GM23338 (cell line): Measurements from ENCODE around the gene SARS1. TPM values are rescaled to one million over a fixed set of nuclear protein-coding genes. Genes with fewer than 3 reads are reported as not detected.

Source experiments
- ATAC-seq: fragments of 200-7000 bp; cut with Tn5 transposase; 3 replicates; pipeline ENCODE4 v1.9.1; 2020
- DNase-seq: peaks from one replicate; pipeline ENCODE4 v3.0.0-alpha.2; 2015; ENCODE audit warnings: low spot score
- H2AFZ ChIP-seq: fragments of 200-600 bp; sonication (generic); 2 replicates; pipeline ENCODE4 v1.8.0; 2016; ENCODE audit warnings: antibody characterized with exemption, mild to moderate bottlenecking, moderate library complexity
- H3F3A ChIP-seq: fragments of 200-600 bp; sonication (generic); replicated peaks from 2 replicates; pipeline ENCODE4 v1.8.0; 2017; ENCODE audit warnings: antibody characterized with exemption, mixed run types, low read depth
- H3K27ac ChIP-seq: fragments of 200-600 bp; sonication (generic); 2 replicates; pipeline ENCODE4 v1.6.1; 2016; ENCODE audit warnings: low read depth
- H3K27me3 ChIP-seq: fragments of 200-600 bp; sonication (generic); 2 replicates; pipeline ENCODE4 v1.8.0; 2016; ENCODE audit warnings: mild to moderate bottlenecking, mixed run types, moderate library complexity; ENCODE audit not compliant: insufficient read depth
- H3K36me3 ChIP-seq: fragments of 200-600 bp; sonication (generic); 2 replicates; pipeline ENCODE4 v1.8.0; 2016; ENCODE audit warnings: mild to moderate bottlenecking; ENCODE audit not compliant: insufficient read depth
- H3K4me1 ChIP-seq: fragments of 200-600 bp; sonication (generic); 2 replicates; pipeline ENCODE4 v1.8.0; 2016; ENCODE audit warnings: mild to moderate bottlenecking, moderate library complexity; ENCODE audit not compliant: insufficient read depth
- H3K4me2 ChIP-seq: fragments of 200-600 bp; sonication (generic); 2 replicates; pipeline ENCODE4 v1.7.1; 2017; ENCODE audit warnings: mixed run types
- H3K4me3 ChIP-seq: fragments of 200-600 bp; sonication (generic); 2 replicates; pipeline ENCODE4 v1.6.1; 2016; ENCODE audit warnings: mixed run types
- H3K79me2 ChIP-seq: fragments of 200-600 bp; sonication (generic); replicated peaks from 2 replicates; pipeline ENCODE4 v1.8.0; 2017; ENCODE audit warnings: mild to moderate bottlenecking; ENCODE audit not compliant: insufficient read depth
- H3K9me2 ChIP-seq: fragments of 200-600 bp; sonication (generic); 2 replicates; pipeline ENCODE4 v1.8.0; 2017; ENCODE audit not compliant: insufficient read depth
- H4K20me1 ChIP-seq: fragments of 200-600 bp; sonication (generic); replicated peaks from 2 replicates; pipeline ENCODE4 v1.8.0; 2017; ENCODE audit warnings: mild to moderate bottlenecking; ENCODE audit not compliant: insufficient read depth
- H3K27ac Mint-ChIP-seq: 2 replicates; pipeline ENCODE4 v1.8.0; 2020; ENCODE audit warnings: inconsistent platforms, mild to moderate bottlenecking, moderate library complexity, mixed read lengths
- H3K27me3 Mint-ChIP-seq: 3 replicates; pipeline ENCODE4 v1.8.0; 2022; ENCODE audit warnings: low read depth, mild to moderate bottlenecking, moderate library complexity, mixed read lengths, inconsistent platforms; ENCODE audit not compliant: insufficient read depth, poor library complexity
- H3K36me3 Mint-ChIP-seq: 3 replicates; pipeline ENCODE4 v1.8.0; 2021; ENCODE audit warnings: low read depth, mild to moderate bottlenecking, inconsistent platforms, moderate library complexity, mixed read lengths
- H3K4me1 Mint-ChIP-seq: 3 replicates; pipeline ENCODE4 v1.8.0; 2020; ENCODE audit warnings: mild to moderate bottlenecking, inconsistent platforms, mixed read lengths
- H3K4me3 Mint-ChIP-seq: 3 replicates; pipeline ENCODE4 v1.8.0; 2021; ENCODE audit warnings: moderate library complexity, mild to moderate bottlenecking, inconsistent platforms, mixed read lengths
- H3K9me3 Mint-ChIP-seq: 3 replicates; pipeline ENCODE4 v1.8.0; 2020; ENCODE audit warnings: moderate library complexity, mild to moderate bottlenecking, inconsistent platforms, mixed read lengths
- CREB1 ChIP-seq: fragments of 250-450 bp; sonication (Bioruptor Pico); IDR thresholded peaks from 2 replicates; pipeline ENCODE4 v1.5.0; 2020; ENCODE audit warnings: low read depth, mild to moderate bottlenecking, moderate library complexity
- EZH2 ChIP-seq: fragments of 200-600 bp; sonication (generic); IDR thresholded peaks from one replicate; pipeline ENCODE4 v1.8.0; 2017; ENCODE audit warnings: antibody characterized with exemption, mild to moderate bottlenecking, low read depth; ENCODE audit not compliant: unreplicated experiment
- EZH2phosphoT487 ChIP-seq: fragments of 200-600 bp; sonication (generic); IDR thresholded peaks from one replicate; pipeline ENCODE4 v1.8.1; 2018; ENCODE audit warnings: antibody characterized with exemption; ENCODE audit not compliant: unreplicated experiment
- JUNB ChIP-seq: IDR thresholded peaks from one replicate; pipeline ENCODE4 v1.6.1; 2016; ENCODE audit warnings: antibody characterized with exemption; ENCODE audit not compliant: unreplicated experiment
- NANOG ChIP-seq: IDR thresholded peaks from 2 replicates; pipeline ENCODE4 v1.6.1; 2016; ENCODE audit warnings: antibody characterized with exemption, borderline replicate concordance
- POLR2AphosphoS5 ChIP-seq: IDR thresholded peaks from 2 replicates; pipeline ENCODE4 v1.6.1; 2016; ENCODE audit warnings: antibody characterized with exemption, low read depth
- STAT1 ChIP-seq: IDR thresholded peaks from one replicate; pipeline ENCODE4 v1.6.1; 2016; ENCODE audit warnings: antibody characterized with exemption; ENCODE audit not compliant: unreplicated experiment
- ZNF114 ChIP-seq: fragments of 250-450 bp; sonication (Bioruptor Pico); IDR thresholded peaks from 2 replicates; pipeline ENCODE4 v1.5.0; 2020; ENCODE audit warnings: mild to moderate bottlenecking, moderate library complexity
- ZNF331 ChIP-seq: fragments of 250-450 bp; sonication (Bioruptor Pico); IDR thresholded peaks from 2 replicates; pipeline ENCODE4 v1.5.0; 2020; ENCODE audit warnings: low read depth, mild to moderate bottlenecking, moderate library complexity
- polyA plus RNA-seq: library from polyadenylated mRNA; unstranded; fragments of >200 nt; fragmentation: Nextera tagmentation; extraction: Ambion mirVana; gene quantifications from 2 replicates; pipeline ENCODE4 v1.2.1, GENCODE V29; 2016
- total RNA-seq: library from RNA; depleted of rRNA; stranded (reverse); fragments of >200 nt; shearing (Covaris generic); gene quantifications from 2 replicates; pipeline ENCODE4 v1.2.3, GENCODE V29; 2014
- TF ChIP-seq, protein P1 (sequence below): IDR thresholded peaks from 2 replicates; pipeline ENCODE4 v1.6.1; 2016; ENCODE audit warnings: antibody characterized with exemption
- TF ChIP-seq, protein P2 (sequence below): fragments of 250-450 bp; sonication (Bioruptor Pico); IDR thresholded peaks from 2 replicates; pipeline ENCODE4 v1.5.0; 2020; ENCODE audit warnings: mild to moderate bottlenecking, moderate library complexity
- TF ChIP-seq, protein P3 (sequence below): IDR thresholded peaks from one replicate; pipeline ENCODE4 v1.6.1; 2018; ENCODE audit warnings: antibody characterized with exemption; ENCODE audit not compliant: unreplicated experiment
- TF ChIP-seq, protein P4 (sequence below), 2 experiments: fragments of 200-600 bp in 1 of 2; sonication (generic) in 1 of 2; conservative IDR thresholded peaks; 2 replicates each; pipeline versions ENCODE4 v1.5.1 to v1.6.1; 2016 to 2017; ENCODE audit warnings: antibody characterized with exemption in 2 of 2, low read depth in 2 of 2, mild to moderate bottlenecking in 2 of 2, moderate library complexity in 1 of 2

The SARS1 gene
- total and polyA plus RNA-seq, 2 experiments from 2014 or later, result 141 to 166 TPM

DNA sequence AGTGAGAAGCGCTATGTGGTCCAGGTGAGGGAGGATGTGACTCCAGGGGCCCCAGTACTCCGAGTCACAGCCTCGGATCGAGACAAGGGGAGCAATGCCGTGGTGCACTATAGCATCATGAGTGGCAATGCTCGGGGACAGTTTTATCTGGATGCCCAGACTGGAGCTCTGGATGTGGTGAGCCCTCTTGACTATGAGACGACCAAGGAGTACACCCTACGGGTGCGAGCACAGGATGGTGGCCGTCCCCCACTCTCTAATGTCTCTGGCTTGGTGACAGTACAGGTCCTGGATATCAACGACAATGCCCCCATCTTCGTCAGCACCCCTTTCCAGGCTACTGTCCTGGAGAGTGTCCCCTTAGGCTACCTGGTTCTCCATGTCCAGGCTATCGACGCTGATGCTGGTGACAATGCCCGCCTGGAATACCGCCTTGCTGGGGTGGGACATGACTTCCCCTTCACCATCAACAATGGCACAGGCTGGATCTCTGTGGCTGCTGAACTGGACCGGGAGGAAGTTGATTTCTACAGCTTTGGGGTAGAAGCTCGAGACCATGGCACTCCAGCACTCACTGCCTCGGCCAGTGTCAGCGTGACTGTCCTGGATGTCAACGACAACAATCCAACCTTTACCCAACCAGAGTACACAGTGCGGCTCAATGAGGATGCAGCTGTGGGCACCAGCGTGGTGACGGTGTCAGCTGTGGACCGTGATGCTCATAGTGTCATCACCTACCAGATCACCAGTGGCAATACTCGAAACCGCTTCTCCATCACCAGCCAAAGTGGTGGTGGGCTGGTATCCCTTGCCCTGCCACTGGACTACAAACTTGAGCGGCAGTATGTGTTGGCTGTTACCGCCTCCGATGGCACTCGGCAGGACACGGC, 37.8 kb downstream of the SARS1 start:
- TF ChIP-seq JUNB, result no peak
- no peak for TF ChIP-seq NANOG
- TF ChIP-seq, protein P1, sequence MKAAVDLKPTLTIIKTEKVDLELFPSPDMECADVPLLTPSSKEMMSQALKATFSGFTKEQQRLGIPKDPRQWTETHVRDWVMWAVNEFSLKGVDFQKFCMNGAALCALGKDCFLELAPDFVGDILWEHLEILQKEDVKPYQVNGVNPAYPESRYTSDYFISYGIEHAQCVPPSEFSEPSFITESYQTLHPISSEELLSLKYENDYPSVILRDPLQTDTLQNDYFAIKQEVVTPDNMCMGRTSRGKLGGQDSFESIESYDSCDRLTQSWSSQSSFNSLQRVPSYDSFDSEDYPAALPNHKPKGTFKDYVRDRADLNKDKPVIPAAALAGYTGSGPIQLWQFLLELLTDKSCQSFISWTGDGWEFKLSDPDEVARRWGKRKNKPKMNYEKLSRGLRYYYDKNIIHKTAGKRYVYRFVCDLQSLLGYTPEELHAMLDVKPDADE, result no peak
- TF ChIP-seq ZNF114 (CRISPR knock-in tag), result no peak
- TF ChIP-seq, protein P2, sequence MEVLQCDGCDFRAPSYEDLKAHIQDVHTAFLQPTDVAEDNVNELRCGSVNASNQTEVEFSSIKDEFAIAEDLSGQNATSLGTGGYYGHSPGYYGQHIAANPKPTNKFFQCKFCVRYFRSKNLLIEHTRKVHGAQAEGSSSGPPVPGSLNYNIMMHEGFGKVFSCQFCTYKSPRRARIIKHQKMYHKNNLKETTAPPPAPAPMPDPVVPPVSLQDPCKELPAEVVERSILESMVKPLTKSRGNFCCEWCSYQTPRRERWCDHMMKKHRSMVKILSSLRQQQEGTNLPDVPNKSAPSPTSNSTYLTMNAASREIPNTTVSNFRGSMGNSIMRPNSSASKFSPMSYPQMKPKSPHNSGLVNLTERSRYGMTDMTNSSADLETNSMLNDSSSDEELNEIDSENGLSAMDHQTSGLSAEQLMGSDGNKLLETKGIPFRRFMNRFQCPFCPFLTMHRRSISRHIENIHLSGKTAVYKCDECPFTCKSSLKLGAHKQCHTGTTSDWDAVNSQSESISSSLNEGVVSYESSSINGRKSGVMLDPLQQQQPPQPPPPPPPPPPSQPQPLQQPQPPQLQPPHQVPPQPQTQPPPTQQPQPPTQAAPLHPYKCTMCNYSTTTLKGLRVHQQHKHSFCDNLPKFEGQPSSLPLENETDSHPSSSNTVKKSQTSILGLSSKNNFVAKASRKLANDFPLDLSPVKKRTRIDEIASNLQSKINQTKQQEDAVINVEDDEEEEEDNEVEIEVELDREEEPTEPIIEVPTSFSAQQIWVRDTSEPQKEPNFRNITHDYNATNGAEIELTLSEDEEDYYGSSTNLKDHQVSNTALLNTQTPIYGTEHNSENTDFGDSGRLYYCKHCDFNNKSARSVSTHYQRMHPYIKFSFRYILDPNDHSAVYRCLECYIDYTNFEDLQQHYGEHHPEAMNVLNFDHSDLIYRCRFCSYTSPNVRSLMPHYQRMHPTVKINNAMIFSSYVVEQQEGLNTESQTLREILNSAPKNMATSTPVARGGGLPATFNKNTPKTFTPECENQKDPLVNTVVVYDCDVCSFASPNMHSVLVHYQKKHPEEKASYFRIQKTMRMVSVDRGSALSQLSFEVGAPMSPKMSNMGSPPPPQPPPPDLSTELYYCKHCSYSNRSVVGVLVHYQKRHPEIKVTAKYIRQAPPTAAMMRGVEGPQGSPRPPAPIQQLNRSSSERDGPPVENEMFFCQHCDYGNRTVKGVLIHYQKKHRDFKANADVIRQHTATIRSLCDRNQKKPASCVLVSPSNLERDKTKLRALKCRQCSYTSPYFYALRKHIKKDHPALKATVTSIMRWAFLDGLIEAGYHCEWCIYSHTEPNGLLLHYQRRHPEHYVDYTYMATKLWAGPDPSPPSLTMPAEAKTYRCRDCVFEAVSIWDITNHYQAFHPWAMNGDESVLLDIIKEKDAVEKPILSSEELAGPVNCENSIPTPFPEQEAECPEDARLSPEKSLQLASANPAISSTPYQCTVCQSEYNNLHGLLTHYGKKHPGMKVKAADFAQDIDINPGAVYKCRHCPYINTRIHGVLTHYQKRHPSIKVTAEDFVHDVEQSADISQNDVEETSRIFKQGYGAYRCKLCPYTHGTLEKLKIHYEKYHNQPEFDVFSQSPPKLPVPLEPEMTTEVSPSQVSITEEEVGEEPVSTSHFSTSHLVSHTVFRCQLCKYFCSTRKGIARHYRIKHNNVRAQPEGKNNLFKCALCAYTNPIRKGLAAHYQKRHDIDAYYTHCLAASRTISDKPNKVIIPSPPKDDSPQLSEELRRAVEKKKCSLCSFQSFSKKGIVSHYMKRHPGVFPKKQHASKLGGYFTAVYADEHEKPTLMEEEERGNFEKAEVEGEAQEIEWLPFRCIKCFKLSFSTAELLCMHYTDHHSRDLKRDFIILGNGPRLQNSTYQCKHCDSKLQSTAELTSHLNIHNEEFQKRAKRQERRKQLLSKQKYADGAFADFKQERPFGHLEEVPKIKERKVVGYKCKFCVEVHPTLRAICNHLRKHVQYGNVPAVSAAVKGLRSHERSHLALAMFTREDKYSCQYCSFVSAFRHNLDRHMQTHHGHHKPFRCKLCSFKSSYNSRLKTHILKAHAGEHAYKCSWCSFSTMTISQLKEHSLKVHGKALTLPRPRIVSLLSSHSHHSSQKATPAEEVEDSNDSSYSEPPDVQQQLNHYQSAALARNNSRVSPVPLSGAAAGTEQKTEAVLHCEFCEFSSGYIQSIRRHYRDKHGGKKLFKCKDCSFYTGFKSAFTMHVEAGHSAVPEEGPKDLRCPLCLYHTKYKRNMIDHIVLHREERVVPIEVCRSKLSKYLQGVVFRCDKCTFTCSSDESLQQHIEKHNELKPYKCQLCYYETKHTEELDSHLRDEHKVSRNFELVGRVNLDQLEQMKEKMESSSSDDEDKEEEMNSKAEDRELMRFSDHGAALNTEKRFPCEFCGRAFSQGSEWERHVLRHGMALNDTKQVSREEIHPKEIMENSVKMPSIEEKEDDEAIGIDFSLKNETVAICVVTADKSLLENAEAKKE, result no peak
- TF ChIP-seq, protein P3, sequence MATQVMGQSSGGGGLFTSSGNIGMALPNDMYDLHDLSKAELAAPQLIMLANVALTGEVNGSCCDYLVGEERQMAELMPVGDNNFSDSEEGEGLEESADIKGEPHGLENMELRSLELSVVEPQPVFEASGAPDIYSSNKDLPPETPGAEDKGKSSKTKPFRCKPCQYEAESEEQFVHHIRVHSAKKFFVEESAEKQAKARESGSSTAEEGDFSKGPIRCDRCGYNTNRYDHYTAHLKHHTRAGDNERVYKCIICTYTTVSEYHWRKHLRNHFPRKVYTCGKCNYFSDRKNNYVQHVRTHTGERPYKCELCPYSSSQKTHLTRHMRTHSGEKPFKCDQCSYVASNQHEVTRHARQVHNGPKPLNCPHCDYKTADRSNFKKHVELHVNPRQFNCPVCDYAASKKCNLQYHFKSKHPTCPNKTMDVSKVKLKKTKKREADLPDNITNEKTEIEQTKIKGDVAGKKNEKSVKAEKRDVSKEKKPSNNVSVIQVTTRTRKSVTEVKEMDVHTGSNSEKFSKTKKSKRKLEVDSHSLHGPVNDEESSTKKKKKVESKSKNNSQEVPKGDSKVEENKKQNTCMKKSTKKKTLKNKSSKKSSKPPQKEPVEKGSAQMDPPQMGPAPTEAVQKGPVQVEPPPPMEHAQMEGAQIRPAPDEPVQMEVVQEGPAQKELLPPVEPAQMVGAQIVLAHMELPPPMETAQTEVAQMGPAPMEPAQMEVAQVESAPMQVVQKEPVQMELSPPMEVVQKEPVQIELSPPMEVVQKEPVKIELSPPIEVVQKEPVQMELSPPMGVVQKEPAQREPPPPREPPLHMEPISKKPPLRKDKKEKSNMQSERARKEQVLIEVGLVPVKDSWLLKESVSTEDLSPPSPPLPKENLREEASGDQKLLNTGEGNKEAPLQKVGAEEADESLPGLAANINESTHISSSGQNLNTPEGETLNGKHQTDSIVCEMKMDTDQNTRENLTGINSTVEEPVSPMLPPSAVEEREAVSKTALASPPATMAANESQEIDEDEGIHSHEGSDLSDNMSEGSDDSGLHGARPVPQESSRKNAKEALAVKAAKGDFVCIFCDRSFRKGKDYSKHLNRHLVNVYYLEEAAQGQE, result no peak
- no peak for TF ChIP-seq ZNF331 (CRISPR knock-in tag)
- TF ChIP-seq EZH2, result no peak
- no peak for TF ChIP-seq CREB1 (CRISPR knock-in tag)
- no peak for TF ChIP-seq POLR2AphosphoS5
- TF ChIP-seq, protein P4, sequence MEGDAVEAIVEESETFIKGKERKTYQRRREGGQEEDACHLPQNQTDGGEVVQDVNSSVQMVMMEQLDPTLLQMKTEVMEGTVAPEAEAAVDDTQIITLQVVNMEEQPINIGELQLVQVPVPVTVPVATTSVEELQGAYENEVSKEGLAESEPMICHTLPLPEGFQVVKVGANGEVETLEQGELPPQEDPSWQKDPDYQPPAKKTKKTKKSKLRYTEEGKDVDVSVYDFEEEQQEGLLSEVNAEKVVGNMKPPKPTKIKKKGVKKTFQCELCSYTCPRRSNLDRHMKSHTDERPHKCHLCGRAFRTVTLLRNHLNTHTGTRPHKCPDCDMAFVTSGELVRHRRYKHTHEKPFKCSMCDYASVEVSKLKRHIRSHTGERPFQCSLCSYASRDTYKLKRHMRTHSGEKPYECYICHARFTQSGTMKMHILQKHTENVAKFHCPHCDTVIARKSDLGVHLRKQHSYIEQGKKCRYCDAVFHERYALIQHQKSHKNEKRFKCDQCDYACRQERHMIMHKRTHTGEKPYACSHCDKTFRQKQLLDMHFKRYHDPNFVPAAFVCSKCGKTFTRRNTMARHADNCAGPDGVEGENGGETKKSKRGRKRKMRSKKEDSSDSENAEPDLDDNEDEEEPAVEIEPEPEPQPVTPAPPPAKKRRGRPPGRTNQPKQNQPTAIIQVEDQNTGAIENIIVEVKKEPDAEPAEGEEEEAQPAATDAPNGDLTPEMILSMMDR (conservative IDR thresholded peaks at IDR 0.05; ENCODE audit: low read depth in 2 of 2), result no peak
- no peak for TF ChIP-seq EZH2phosphoT487
- no peak for TF ChIP-seq STAT1
- Mint-ChIP-seq H3K27ac (no peak overlapping the region), H3K4me1 (peaks cover 28% of the 10 kb centered on the region), H3K4me3 (0 out of 3 replicates have a peak overlapping the region, but pooled peaks have one; percentile 14), H3K9me3 (peaks cover 17% of the 10 kb centered on the region; the same call in 2 of the 3 replicates), H3K36me3 (peaks cover 28% of the 10 kb centered on the region), H3K27me3 (peaks cover 26% of the 10 kb centered on the region)
- ATAC-seq, result no peak
- no peaks in the 10 kb centered on the region for H3F3A ChIP-seq
- H3K9me2 ChIP-seq, result no peaks in the 10 kb centered on the region
- H3K27me3 ChIP-seq, result peaks cover 12% of the 10 kb centered on the region
- no peaks in the 10 kb centered on the region for H3K36me3 ChIP-seq
- no peaks in the 10 kb centered on the region for H4K20me1 ChIP-seq
- H2AFZ ChIP-seq, result no peak overlapping the region
- no peak overlapping the region for H3K4me3 ChIP-seq
- no peak overlapping the region for H3K4me2 ChIP-seq
- peaks cover 39% of the 10 kb centered on the region for H3K4me1 ChIP-seq
- peaks cover 18% of the 10 kb centered on the region; the same call in 1 of the 2 replicates for H3K79me2 ChIP-seq
- no peak for DNase-seq
- no peak overlapping the region for H3K27ac ChIP-seq
